Measurements from ENCODE around the gene MED8.

MED8 gene

GRCh38 chr1:43334453-43335205 is 55.0 kb downstream of the MED8 start:
- DNase-seq (ENCODE audit: low spot score), result no peak

All from HuH-7 (cell line).